Superior temporal gyrus (tissue), 1 donor: Measurements from ENCODE around the gene TCF12.

Source experiments
- DNase-seq: peaks from one replicate; pipeline ENCODE4 v3.0.0-alpha.2; 2016; ENCODE audit errors: extremely low spot score

The TCF12 gene

GRCh38 chr15:57297163-57297593, 378.7 kb downstream of the TCF12 start:
- DNase-seq: no peak

DNA sequence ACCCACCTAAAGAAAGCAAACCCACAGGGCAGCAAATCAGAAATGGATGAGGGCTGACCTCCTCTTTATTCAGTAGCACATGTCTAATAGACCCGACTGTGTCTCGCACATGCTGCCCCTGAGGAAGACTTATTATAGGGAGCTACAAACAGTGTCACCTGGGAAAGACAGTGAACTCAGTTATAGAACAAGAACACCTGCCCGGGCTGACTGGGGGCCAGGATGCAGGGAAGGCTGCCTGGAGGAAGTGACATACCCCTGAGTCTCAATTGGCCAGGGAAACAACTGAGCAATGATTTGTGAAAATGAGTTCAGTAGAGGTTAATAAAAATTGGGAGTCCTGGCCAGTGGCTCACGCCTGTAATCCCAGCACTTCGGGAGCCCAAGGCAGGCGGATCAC, 379.2 kb downstream of the TCF12 start:
- DNase-seq: no peak

DNA sequence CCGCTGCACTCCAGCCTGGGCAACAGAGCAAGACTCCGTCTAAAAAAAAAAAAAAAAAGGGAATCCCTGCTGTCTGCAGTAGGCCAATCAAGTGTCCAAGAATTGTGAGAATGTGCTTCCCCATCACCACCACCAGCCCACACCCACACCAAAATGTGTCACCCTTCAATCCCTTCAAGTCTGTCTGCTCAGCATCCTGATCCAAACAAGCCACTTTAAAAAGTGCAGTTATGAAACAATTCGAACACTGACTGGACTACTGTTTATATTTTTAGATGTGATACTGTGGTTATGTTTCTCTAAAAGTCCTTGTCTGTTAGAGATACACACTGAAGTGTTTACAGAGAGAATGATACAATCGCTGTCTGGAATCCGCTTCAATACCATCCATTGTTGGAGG, 379.8 kb downstream of the TCF12 start:
- DNase-seq: no peak

DNA sequence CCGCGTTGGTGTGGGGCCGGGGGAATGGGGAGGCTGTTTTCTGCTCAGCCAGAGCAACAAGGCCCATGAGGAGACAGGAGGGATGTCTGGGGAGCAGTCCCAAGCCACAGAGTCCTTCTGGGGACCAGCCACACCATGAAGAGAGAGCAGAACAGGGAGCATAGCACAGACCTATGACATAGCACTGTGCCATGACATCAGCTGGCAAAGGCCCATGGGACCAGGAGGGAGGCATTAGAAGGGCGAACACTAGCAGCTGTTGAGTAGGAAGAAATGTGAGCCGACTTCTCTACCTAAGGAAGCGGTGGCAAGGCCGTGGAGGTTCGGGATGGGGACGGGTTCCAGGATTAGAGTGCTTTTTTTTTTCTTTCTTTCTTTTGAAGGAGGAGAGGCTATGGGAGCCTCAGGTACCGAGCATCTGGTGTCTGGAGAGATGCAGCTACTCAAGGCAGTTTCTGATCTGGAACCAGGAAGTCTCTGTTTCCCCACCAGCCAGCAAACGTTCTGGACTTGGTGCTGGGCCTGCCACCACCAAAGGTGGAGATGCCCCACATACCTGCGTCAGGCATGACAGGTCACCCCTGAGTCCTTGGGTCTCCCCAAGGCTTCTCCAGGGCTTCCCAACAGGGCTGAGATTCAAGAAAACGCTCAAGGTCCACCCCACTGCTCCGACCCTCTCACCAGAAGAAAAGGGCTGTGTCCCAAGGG, 380.6 kb downstream of the TCF12 start:
- no peak for DNase-seq

- no peak for DNase-seq
Observed at GRCh38 chr15:57301307-57301706, 382.9 kb downstream of the TCF12 start.

DNA sequence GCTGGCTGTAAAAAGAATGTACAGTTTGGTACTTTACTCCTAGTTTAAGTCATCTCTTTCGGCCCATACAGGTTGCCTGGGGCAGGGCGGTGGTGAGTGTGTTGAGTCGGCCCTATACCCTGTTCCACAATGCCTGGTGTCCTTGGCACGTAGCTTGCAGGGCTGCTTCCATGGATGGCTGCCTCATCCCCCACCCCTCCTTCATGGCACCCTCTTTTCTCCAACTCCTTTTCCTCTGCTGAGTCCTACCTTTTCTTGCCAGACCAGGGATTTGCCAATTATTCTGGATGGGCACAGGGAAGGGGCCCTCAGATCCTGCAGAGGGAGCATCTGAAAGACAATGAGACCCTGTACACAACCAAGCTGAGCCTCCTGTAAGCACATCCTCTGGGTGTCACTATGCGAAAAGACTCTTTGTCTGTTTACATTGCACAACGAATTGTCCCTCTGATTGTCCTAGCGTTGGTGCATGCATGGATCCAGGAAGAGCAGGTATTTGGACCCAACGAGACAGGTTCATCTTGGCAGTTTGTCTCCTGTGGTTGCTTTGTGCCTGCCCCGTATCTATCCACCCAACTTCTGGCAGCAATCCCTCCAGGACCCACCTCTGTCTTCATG, 384.3 kb downstream of the TCF12 start:
- no peak for DNase-seq

DNA sequence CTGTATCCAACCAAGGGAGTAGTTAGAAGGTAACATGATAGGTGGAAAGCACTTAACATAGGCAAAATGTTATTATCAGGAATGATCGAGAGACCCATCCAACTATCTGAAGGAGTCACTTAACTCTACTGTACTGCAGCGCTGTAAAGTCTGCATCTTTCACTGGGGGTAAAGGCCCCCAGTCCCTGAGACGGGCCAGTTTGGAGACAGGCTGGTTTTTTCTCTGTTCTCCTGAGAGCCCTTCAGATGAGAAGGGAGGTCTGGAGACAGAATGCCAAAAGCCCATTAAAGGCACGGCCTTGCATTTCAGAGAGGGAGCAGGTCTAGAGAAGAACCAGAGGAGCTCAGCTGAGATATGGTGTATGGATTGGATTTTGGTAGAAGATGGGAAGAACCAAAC, 386.6 kb downstream of the TCF12 start:
- DNase-seq: no peak

- peak; percentile 84 for DNase-seq
Observed at GRCh38 chr15:57306161-57306943, 387.9 kb downstream of the TCF12 start.

GRCh38 chr15:57306944-57307411, 388.5 kb downstream of the TCF12 start:
- no peak for DNase-seq

GRCh38 chr15:57307527-57308169, 389.2 kb downstream of the TCF12 start:
- no peak for DNase-seq

DNA sequence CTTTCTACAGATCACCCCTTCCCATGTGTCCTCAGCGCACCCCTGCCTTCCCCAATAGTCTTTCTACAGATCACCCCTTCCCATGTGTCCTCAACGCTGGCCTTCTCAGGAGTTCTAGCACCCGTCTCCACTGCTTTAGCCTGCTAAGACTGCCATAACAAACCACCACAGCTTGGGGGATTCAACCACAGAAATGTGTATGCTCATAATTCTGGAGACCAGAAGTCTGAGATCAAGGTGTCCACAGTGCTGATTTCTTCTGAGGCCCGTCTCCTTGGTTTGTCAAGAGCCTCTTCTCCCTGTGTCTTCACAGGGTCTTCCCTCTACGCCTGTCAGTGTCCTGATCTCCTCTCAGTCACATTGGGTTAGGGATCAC, 389.7 kb downstream of the TCF12 start:
- DNase-seq: no peak

- DNase-seq: no peak
Observed at GRCh38 chr15:57309856-57310760, 391.7 kb downstream of the TCF12 start.

DNA sequence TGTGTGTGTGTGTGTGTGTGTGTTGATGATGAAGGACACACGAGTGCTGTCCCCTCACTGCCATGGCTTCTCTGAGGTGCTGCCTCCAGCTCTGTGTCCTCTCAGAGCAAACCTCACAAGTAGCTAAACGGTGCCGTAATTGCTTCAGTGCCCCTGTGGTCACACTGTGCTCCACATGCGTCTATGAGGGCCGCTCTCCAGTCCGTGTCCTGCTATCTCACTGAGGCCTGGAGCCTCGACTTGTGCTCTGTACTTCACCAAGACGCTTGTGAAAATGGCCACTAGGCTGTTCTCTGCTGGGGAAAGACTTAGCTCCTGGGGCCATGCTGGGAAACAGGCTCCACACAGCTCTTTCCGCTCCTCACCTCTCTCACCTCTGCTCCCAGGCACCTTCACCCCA, 392.4 kb downstream of the TCF12 start:
- no peak for DNase-seq

DNA sequence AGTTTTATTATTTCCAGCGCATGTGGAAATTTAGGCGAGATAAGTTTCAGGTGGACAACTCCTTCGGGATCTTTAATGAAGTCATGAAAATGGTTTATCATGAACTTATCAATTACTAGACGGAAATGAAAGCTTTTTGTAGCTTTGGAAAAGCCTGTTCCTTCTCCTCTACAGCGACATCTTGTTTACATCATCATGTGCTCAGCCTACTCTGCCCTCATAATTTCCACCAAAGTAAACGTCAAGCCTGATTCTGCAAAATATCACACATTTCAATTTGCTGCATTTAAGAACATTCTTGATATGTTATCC, 393.5 kb downstream of the TCF12 start:
- DNase-seq: no peak

- DNase-seq: no peak
Observed at GRCh38 chr15:57312318-57313133, 394.1 kb downstream of the TCF12 start.

- DNase-seq: no peak
Observed at GRCh38 chr15:57313134-57313483, 394.7 kb downstream of the TCF12 start.

DNA sequence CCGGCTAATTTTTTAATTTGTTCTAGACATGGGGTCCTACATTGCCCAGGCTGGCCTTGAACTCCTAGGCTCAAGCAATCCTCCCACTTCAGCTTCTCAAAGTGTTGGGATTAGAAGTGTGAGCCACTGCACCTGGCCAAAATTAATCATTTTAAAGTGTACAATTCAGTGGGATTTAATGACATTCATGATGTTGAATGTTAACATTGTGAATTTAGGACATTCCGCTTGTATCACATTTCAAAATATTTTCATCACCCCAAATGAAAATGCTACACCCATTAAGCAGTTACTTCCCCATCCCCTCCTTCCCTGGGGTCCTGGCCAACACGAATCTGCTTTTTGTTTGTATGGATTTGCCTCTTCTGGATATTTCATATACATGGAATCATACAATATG, 395.8 kb downstream of the TCF12 start:
- DNase-seq: no peak

GRCh38 chr15:57316451-57316850, 398.0 kb downstream of the TCF12 start:
- DNase-seq: no peak

GRCh38 chr15:57319226-57319918, 400.9 kb downstream of the TCF12 start:
- no peak for DNase-seq

- no peak for DNase-seq
Observed at GRCh38 chr15:57319919-57320560, 401.6 kb downstream of the TCF12 start.
